Suppressor macrophage treated with lipopolysaccharide for 4 hours (primary cell): ENCODE data around the gene NPTN.
A peak's percentile ranks its signal among the peaks of the same experiment; 100 is the strongest.

Experiments
- DNase-seq: peaks from one replicate; pipeline ENCODE4 v3.0.0-alpha.2; 2020

NPTN gene

DNA sequence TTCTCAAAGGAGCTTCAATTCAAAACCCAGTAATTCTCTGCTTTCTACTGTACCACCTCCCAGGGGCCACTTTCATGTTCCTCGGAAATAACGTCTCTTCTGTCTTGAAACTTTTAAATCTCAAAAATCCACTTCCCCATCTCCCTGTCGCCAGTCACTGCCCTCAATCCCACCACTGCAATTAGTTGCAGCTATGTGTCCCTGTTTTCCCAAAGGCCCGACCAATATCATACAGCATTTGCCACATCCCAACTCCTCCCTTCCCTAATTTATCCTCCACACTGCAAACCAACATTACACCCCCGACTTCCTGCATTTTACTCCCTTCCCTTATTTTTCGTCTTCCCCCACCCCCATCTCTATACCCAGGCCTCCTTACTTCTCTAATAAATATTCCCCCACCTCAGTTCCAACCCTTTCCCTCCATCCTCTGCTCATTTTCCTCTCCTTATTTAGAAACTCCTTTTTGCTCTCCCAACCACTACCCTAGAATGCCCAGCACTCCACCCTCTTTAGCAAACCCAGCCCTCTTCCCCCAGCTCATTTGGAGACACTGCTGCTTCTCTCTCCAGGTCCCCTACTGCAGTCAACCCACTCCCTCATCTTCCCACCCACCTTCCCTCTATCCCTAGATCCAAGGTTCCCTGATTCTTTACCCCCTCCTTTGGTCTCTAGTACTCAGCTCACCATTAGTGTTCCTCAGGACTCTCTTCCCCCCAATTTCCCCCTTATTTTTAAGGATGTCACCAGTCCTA lies 1.1 kb downstream of the NPTN start:
- DNase-seq, result peak; percentile 53

DNA sequence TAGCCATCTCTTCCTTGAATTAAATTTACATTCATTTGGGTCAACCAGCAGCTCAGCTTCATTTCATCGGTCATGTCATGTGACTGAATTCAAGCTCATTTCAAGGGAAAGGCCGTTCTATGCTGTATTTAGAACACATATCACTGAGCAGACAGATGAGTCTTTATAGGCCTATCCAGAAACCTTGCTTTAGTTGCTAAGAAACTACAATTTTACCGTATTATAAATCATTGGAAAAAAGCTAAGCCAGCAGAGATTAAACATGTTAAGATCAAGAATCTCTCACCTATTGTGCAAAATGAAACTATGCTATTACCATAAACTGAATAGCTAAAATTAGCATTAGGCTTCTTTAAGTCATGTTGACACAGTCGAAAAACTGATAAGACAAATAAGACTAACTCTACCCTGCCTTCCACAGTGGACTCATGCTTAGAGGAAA lies 2.2 kb downstream of the NPTN start:
- DNase-seq, result no peak

DNA sequence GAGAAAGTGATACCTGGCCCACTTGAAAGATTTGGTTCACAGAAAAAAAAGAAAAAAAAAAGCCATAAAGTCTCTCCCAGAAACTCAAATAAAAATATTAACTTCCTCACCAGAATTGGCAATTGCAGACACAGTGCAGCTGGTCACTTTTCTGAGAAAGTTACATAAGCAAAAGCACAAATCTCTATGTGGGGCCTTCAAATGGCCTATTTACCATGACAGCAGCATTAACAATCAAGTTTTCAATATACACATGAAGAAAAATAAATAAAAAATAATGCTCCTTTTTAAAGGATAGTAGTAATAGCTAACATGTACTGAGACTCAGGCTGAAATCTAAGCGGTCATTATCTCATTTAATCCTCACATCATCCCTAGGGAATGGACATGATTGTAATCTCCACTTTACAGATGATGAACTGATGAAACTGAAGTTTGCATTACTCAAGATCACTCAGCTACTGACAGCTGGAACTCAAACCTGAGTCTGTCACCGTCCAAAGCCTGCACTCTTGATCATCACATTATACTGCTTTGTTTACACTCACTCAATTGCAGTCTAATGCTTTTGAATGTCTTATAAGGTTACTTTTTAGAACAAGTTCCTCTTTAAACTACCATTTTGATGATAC lies 3.3 kb downstream of the NPTN start:
- peak; percentile 33 for DNase-seq

DNA sequence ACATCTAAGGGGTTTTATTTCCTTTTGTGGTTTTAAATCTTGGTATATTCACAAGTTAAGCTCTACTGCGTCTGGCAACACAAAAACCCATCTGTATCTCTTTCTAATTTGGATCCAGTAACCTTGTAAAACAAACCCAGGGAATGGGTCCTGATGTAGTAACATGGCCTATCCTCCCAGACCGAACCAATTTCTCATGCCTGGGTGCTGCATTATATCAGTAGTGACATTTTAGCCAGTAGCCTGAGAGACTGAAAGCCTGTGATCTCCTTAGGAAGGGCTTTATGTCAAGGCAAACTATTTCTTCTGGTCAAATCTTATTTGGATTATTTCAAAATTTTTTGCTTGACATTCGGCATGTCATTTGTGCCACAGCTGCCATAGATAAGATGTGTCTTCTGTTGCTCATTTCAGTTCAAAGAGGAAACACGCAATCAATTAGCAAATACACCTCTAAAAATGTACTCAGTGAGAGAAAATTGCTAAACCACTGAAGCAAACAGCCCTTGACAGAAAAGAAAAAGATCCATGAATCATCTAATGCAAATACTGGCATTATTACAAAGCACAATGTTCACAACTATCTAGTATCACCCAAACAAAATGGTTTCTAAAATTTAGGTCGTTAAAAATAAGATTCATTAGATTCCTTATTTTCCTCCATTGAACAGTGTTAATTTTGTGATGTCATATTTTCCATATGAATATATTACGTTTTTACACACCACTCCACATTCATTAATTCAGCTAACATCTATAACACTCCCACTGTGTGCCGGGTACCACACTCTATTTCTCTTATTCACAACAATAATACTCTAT lies 4.0 kb downstream of the NPTN start:
- peak; percentile 53 for DNase-seq

DNA sequence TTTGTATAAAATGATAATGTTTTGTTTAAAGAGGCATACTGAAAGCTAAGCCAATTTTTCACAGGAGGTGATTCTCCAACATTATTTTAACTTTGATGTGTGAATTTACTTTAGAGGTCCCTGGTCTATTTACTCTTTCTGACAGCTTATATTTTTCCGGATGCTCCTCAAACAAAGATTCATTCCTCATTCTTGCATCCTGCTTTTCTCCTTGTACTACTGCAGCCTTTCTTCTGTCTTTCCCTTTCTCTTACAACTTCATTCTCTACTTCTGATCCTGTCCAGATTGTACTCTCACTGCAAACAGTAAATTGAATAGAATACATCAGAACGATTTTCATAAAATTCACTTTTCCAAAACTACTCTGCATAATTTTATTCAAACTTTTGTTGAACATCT lies 5.1 kb downstream of the NPTN start:
- no peak for DNase-seq

DNA sequence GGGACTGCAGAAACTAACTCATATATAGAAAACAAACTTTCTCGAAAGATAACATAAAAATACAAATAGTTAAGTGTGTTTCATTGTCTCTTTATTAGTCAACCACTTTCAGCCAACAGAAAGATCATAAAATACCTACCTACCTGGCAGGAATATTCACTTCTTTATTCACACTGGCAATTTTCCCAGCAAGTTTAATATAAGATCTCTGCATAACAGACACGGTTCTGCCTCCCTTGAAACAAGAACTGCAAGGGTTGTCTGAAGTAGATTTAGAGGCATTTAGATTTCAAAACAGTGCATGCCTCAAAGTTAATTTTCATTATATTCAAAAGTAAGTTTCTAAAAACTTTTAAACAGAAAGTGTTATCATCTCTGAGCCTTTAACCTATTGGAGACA lies 7.1 kb downstream of the NPTN start:
- DNase-seq, result no peak

DNA sequence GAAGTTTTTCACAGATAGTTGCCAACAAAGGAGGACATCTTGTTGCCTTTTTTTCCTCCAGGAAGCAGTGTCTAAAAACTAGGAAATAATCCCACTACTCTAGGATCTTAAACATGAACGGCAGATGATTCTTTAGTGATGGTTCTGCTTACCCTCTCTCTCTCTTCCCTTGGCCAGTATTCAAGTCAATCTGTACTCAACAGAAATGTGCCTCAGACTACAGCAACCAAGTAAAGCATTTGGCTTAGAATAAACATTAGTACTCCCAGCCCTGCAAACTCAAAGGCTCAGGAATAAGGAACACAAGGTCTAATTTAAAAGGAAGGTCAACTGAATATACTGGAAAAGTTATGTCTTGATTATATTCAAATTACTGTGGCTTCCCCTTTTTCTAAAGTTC lies 8.7 kb downstream of the NPTN start:
- no peak for DNase-seq

DNA sequence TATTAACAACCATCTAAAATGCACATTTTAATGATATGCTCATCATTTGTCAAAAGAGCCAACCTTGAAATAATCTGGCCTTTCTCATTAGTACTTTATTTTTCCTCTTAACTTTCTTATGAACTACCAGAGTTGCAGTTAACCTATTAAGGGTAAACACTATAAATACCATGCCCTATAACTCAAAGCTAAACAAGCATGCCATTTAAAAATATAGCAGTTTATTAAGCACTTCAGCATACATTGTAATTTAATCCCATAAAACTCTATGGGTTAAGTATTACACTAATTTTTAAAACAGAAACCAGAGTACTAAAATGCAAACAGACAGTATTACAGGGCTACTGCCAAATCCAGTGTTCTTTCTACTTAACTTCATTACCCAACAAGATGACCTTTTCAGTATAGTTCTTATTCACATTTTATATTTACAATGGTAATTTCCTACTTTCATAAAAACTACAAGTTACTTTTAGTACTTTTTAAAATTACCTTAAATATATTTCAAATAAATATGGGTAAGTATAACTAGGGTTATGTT lies 11.8 kb downstream of the NPTN start:
- DNase-seq, result no peak

DNA sequence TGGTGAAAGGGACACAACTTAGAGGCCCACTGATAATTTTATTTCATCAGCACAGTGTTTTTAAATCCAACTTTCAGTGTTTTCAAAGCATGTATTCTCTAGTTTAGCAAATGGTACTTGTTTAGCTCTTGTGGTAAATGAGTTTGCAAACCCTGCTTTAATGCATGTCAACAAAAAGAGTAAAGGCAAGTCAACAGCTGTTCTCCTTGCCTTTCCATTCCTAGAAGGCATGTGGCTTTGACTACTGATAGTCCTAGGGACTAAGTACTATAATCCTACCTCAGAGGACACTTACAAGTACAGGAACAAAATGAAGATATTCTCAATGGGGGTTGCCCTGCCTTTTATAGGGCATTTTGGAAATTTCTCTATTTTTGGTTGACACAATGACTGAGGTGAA lies 13.1 kb downstream of the NPTN start:
- no peak for DNase-seq

DNA sequence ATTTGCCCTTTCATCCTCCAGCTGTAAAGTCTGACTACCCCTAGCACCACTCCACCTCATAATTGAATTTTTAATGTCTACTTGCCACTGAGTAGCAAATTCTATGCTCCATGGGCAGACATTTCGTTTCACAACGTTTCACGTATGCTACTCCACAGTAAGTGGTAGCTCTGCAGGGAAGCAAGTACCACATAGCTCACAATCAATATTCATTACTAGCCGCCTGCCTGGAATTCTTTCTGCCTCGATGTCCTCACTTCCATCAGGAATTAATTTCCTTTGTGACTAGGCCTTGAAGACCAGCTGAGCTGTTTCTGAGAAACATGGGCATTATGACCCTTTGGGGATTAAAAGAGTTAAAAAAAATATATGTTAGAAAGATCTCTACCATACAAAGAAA lies 15.3 kb downstream of the NPTN start:
- DNase-seq, result no peak

DNA sequence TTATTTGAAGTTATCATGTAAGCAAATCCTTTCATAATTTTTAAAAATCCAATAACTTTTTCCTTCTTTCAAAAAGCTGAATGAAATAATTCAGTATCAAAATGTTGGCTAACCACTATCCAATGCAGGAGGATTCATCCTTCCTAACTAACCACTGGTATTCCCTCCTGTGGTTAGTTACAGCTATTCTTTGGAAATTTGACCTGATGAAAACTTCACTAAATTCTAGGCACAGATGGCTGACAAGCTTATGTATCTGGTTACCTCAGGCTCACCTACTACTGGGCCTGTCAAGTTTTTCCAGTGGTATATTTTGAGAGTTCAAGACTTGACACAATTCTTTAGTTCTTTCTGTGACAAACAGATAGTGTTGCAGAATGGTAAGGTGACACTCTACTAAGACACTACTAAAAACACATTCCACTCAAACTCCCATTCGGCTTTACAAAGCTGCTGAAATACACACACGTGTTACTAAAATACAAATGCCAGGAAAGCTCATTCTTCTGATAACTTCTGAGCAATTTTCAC lies 15.8 kb downstream of the NPTN start:
- DNase-seq, result no peak

DNA sequence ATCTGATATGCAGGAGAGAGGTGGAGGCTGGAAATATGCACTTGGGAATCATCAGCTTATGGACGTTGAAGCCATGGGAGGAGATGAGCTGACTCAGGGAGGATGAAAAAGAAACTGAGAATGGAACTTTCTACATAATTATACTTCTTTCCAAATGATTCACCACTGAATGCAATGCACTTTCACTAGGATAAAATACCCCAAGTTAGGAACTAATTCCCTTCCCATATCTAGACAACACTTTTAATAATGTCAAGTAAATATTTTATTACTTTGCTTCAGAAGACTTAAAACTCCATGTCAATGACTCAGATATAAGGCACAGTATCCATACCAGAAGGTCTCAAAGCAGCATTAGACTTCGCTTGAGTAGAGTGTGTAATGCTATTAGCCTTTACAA lies 24.2 kb downstream of the NPTN start:
- DNase-seq, result peak; percentile 67

DNA sequence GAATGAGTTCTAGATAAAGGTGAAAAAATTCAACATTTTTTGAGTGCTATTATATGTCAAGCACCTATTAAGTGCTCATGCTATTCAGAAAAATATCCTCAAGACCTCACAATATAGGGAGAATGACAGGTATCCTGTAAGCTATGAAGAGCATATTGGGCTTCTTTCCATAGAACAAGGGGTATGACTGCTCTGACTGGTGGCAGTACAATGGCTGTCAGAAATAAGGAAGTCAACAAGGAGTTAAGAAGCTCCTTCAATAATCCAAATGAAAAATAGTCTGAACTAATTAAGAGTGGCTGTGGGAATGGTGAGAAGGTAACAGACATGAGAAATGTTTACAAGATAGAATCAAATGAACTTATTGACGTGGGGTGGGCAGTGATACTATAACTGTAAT lies 24.7 kb downstream of the NPTN start:
- DNase-seq, result no peak

DNA sequence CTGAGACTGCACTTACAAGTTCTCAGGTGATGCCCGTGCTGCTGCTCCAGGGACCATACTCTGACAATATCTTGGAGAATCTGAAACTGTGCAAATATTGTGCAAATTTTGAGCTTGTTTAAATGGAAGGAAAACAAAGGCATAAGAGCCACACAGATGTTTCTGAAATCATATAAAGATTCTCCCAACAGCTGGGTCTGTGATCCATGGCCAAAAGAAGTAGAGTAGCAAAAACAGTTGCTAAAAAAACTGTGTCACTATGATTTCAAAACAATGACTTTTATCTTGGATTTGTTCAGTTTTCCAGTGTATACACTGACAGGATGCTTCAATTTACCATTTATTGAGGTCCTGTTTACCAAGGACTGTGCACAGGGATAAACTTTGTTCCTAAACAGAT lies 25.3 kb downstream of the NPTN start:
- no peak for DNase-seq

DNA sequence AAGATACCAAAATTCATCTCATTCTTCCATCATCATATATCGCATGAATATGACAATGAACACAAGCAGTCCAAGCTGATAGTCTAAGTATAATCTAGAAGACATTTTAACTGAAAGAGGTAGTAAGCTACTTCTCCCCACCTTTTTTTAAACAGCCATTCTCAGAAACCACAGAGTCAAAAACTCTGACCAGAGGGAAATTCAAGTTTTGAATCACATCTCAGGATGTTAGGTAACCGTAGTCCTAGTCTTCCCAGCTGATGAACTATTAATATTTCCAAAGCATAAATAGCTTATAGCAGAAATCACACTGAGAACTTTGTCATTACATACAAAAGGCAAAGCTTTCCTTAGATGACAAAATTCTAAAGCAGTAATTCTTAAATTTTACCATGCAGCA lies 25.8 kb downstream of the NPTN start:
- DNase-seq, result peak; percentile 19

DNA sequence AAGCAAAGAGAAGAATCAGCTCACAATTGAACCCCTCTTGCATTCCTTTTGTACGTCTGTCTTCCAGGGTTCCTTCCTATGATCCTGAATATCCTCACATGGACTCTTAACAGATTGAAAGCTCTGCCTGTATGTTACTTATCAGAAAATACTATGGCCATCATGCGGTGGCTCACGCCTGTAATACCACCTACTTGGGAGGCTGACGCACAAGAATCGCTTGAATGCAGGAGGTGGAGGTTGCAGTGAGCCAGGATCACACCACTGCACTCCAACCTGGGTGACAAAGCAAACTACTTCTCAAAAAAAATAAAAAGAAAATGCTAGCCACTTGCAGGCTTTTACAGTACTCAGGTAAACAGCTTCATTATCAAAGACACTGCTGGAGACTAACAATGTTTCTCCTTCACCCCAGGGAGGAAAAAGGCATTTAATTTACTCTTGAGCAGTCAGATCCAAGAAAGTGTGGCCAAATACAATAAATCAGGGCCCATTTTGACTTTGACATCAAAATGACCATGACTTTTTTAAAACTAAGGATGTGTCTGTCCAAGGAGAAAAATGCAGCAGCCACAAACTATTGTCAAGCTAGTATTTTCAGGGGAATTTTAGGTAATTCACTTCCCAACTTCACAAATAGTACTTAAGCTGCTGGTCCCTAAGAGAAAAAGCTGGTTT lies 27.3 kb downstream of the NPTN start:
- DNase-seq, result no peak

DNA sequence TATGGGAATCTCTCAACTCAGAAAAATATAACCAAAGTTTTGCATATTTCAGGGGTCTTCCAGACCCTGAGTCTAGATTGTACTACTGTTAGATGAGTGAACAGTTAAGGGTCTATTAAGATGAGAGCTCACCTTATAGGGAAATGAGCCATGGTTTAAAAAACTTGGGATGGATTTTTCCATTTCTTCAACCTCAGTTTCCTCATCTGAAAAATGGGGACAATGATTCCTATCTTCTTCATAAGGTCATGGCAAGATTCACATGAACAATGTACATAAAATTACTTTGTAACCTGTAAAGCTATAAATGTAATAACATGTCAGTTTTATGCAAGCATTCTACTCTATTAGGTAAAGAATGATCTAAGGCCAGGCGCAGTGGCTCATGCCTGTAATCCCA lies 28.7 kb downstream of the NPTN start:
- DNase-seq, result no peak

DNA sequence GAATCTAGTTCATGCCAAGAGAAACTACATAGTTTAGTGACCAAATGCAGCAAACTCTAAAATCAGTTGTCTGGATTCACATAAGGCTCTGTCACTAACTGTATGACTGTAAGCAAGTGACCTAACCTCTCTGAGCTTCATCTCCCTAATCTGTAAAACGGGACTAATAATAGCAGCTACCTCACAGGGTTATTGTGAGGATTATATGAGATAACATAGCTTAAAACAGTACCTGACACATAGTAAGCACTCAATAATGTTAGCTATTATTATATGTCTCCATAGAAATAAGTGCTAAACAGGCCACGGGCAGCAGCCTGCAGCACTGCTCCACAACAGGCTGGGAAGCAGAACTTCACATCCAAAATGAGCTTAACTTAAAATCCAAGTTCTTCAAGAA lies 30.2 kb downstream of the NPTN start:
- no peak for DNase-seq

DNA sequence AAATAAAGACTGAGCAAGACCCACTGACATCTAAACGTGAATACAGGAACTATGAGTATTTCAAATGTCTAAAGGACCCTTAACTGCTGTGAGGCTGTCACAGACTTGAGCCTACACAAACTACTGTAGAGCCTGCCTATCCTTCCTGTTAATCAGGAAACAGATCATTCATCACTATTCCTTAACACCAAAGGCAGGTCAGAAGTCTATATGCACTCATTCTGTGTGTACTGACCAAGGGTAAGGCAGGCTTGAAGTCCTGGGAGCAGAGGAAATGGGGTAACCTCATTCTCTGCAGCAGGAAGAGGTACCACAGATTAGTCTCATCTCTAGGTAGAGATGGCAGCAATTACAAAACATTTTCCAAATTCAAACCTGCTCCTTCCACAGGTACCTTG lies 30.7 kb downstream of the NPTN start:
- no peak for DNase-seq

DNA sequence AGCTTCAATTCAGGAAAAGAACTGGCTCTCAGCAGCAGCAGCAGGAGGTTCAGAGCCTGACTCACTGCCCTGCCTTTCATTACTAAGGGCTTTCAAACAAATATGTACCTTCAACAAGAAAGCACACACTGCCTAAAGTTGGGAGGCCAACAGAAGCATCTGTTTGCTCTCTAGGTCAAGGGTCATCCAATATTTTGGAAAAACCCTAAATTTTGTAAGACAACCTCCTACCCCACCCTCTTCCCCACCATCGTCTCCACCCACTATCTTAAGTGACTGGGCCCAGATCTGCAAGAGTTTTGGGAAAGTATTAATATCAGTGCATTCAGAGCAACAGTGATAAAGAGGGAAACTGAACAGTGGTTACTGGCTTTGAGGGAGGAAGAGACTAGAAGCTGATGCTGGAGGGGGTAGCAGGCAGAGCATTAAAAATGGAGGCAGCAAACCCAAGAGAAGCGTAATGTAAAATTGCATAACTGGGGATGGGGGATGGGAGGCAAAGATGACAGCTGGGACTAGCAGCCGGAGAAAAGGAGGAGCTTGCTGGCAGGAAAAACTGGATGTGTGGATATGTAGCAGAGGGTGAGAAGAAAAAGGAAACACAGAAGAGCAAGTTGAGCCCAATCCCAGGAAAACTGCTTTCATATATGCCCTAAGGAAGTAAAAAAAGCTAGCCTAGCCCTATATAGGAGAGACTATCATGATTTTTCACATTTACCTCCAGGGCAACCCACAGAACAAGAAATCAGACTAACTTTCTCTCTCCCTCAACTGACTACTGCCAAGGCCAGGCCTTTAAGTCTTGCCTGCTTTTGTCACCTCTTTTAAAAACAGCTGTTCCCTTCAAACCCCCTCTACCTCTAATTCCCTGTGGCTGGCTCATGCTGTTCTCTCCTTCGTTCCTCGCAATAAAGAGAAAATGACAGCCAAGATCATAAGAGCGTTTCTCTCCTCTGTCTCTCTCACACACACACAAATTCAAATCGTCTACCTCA lies 31.4 kb downstream of the NPTN start:
- DNase-seq, result peak; percentile 48
